ENCODE results near the gene SKIC3.
A peak's percentile ranks its signal among the peaks of the same experiment; 100 is the strongest.

SKIC3 gene

DNA sequence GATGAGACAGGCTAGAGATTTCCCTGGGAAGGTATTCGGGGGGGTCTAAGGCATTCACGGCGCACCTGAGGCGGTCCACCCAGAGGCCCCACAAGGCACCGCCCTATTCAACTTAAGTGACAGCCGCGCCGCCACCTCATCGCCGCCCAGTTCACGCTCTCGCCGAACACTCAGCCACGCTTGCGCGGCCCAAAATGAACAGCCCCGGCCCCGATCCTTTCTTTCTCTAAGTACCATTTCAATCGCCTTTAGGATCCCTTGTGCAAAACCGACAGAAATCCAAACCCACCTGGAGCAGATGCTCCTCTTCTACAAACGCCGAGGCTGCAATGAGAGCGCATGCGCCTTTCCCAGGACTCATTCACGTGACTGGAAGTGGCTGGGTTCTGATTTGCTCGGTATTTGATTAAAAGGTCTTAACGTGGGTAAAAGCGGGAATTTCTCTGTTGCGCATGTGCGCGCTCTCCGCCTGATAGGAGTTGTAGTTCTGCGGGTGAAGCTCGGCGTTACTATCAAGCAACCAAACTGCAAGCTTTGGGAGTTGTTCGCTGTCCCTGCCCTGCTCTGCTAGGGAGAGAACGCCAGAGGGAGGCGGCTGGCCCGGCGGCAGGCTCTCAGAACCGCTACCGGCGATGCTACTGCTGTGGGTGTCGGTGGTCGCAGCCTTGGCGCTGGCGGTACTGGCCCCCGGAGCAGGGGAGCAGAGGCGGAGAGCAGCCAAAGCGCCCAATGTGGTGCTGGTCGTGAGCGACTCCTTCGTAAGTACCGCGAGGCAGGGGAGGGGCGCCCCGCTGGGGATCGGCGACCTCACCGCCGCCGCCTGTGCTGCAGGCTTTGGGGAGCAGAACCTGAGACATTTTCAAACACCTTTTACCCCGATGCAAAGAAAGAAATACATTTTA, at the start of gene SKIC3, which contains the start of gene ARSK:
Gene SKIC3 (minus strand): TSS at position 331 of the 902 bp plus-strand sequence. CDS start 7,827 bp downstream, outside the sequence.
Gene ARSK (plus strand): TSS at position 455 of the 902 bp plus-strand sequence. CDS start 178 bp downstream, at position 633.
- DNase-seq (ENCODE audit: low read depth in 2 of 2) = peak; percentile 80 to 88

DNA sequence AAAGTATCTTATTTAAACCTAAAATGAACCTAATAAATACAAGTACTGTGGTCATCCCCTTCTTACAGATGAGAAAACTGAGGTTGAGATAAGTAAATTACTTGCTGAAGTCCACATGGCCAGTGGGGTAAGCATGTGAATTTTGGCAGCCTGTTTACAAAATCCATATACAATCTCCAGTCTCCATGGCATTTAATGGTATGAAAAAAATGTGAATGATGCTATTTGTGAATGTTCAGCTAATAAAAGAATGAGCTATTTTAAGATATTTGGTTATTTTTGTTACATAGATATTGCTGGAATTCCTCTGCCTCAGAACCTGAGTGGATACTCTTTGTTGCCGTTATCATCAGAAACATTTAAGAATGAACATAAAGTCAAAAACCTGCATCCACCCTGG, 45.8 kb upstream of the SKIC3 start:
- no peak for DNase-seq (ENCODE audit: low read depth in 2 of 2)

DNA sequence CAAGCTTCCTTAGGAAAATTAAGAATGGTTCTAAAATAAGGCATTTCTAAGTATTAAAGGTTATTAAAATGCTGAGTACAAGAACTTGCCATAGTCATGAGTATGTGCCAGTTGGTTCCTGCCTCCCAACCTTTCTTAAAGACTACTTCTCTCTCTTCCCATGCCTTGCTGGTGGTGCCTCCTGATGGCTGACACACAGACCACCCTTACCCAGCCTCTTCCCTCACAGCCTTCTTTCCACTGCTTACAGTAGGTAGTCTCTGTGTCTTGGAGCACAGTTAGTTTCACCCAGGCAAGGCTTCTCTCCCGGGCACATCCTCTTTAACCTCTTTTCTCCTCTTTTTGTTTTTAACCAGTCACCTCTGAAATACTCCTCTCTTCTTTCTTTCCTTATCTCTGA, 44.5 kb upstream of the SKIC3 start:
- no peak for DNase-seq (ENCODE audit: low read depth in 2 of 2)

DNA sequence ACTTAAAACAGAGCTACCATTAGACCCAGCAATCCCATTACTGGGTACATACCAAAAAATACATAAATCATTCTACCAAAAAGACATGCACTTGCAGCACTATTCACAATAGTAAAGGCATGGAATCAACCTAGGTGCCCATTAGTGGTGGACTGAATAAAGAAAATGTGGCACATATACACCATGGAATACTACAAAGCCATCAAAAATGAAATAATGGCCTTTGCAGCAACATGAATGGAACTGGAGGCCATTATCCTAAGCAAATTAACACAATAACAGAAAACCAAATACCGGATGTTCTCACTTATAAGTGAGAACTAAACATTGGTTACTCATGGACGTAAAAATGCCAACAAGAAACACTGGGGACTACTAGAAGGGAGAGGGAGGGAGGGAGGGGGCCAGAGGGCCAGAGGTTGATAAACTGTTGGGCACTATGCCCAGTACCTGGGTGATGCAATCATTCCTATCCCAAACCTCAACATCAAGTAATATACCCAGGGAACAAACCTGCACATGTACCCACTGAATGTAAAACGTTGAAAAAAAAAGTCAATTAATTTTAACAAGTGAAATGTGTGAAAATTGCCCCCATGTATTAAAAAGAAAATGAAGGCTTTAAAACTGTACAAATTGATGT, 40.6 kb upstream of the SKIC3 start:
- DNase-seq (ENCODE audit: low read depth in 2 of 2) = no peak

DNA sequence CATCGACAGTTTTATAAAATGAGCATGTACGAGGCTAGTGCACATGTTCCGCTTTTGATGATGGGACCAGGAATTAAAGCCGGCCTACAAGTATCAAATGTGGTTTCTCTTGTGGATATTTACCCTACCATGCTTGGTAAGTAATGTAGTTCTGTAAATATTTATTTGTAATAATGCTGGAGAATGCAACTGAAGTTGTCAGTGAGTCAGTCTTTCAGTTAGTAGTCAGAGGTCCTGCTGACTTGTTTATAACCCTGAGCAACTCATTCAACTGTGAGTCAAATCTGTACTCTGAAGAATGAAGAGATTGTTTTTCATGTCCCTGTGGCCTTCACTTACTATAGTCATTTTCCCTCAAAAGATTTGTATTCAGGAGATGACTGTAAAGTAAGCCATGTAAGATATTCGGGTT, 36.7 kb upstream of the SKIC3 start:
- no peak for DNase-seq (ENCODE audit: low read depth in 2 of 2)

DNA sequence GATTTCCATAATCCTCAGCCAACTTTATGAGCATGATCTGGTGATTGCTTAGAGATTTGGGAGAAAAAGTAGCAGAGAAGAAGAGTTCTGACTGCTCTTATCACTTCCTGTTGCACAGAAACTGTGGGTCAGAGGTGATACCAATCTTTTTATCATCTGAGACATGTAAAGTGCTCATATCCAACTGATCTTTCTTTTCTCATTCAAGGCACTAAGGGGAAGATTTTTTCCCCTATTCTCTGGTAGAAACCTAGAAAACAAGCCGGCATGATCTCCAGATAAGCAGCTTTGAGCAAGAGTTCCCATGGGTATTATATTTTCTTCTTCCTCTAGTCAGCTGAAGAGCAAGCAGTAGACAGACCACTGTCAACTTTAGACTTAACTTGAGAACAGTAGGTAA, 36.1 kb upstream of the SKIC3 start:
- no peak for DNase-seq (ENCODE audit: low read depth in 2 of 2)

GRCh38 chr5:95583992-95584391, 29.2 kb upstream of the SKIC3 start:
- no peak for DNase-seq (ENCODE audit: low read depth in 2 of 2)

DNA sequence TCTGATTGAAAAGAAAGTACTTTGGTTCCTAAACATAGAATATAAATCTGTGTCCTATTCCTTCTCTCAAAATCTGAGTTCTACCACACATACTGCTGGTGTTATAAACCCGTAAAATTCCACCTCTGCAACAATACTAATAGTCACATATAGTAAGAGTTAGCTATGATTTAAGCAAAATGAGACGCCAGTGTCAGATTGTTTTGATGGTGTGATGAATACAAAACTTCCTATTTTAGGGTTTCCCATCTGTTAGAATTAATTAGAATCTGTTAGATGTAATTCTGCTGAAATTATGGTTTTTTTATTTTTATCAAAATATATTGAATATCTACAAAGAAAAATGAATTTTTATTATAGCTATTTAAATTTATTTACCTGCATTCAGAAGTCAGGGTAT, 26.8 kb upstream of the SKIC3 start:
- no peak for DNase-seq (ENCODE audit: low read depth in 2 of 2)

- no peak for DNase-seq (ENCODE audit: low read depth in 2 of 2)
These were observed 17.2 kb upstream of the SKIC3 start for GRCh38 chr5:95572016-95572415.

DNA sequence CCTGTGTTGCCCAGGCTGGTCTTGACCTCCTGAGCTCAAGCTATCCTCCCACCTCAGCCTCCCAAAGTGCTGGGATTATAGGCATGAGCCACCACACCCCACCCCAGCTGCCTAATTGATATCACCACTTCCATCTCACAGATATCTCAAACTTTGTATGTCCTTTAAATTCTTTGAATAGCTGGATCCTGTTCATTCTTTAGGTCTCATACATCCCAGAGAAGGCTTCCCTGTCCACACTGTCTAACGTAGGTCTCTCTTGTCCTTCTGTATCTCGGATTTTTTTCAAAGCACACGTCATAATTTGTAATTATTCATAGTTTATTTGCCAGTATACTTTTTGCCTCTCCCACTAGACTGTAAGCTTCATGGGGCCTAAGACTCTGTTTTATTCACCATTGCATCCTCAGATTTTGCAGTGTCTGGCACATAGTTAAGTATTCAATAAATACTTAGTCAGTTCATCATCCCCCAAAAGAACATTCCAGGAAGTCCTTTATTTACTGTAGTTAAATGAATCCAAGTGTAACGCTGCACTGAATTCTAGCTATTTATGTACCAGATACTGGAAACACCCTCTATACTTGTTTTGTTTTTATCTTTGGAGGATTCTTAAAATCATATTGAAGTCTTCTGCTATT, 10.6 kb upstream of the SKIC3 start:
- DNase-seq (ENCODE audit: low read depth in 2 of 2) = no peak

- DNase-seq (ENCODE audit: low read depth in 2 of 2) = no peak
These were observed 9.7 kb upstream of the SKIC3 start for GRCh38 chr5:95564450-95564849.

DNA sequence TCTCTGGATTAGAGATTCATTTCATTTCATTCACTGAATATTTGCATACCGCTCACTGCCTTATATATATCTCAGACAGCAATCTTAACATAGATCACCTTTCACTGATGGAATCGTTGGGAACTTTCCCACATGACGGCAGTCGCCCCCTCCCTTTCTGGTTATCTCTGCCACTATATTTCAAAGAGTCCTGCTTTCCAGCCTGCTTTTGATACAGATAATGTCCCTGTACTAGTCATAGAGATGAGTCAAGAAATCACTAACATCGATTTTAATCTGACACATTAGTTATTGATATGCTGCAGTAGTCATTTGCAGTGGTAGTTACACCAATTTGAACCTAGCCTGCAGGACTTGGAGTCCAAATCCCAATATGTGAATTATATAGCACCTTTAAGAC, 8.6 kb upstream of the SKIC3 start:
- DNase-seq (ENCODE audit: low read depth in 2 of 2) = no peak

DNA sequence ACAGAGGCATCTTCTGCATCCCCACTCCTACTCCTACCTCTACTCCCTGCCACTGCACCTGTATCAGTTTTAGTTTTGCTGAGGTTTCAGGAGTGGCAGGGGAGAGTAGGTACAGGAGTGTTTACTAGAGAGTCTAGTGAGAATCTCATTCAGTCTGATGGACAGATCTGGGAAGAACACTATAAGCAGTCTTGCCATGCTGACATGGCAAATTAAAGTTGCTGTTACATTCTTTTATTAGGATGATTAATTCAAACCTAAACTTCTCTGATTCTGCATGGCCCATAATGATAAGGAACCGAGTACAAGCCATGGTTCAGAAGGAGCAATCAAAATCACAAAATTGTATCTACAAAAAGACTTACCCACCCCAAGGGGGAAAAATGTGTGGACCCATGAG, 7.5 kb upstream of the SKIC3 start:
- DNase-seq (ENCODE audit: low read depth in 2 of 2) = no peak

DNA sequence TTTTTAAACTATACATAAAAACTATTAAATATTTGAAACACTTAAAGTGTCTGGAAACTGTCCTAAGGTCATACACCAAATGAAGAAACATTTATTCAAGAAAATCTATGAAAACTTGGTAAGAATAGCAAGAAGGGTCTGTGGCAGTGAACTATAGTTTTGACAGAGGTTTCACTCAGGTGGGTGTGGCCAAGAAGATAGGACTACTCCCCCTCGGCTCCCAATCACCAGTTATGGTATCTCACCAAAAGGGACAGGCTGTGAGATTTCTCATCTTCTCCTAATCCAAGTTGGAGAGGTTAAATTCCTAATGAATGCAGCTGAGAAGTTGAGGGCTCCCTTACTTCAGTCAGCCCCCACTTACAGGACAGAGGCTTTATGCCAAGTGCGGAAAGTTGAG, 3.1 kb upstream of the SKIC3 start:
- DNase-seq (ENCODE audit: low read depth in 2 of 2) = no peak

- no peak for DNase-seq (ENCODE audit: low read depth in 2 of 2)
These were observed 776 bp upstream of the SKIC3 start for GRCh38 chr5:95555553-95555952.

DNA sequence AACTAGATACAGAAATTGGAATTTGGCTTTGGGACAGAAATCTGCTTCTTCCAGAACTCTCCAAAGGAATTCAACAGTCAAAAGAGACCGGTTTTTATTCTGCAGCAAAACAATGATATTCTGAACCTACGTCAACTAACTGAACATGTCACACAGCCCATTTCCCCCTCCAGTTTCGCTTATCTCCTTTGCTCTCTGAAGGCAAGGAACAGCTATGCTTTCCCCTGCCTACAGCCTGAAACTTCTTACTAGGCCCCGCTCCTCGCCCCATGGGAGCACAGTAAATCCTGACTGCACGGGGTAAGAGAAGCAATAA, 488 bp downstream of the SKIC3 start:
- no peak for DNase-seq (ENCODE audit: low read depth in 2 of 2)

GRCh38 chr5:95549030-95549429, 5.7 kb downstream of the SKIC3 start:
- no peak for DNase-seq (ENCODE audit: low read depth in 2 of 2)

- DNase-seq (ENCODE audit: low read depth in 2 of 2) = no peak
These were observed 11.6 kb downstream of the SKIC3 start for GRCh38 chr5:95543017-95543705.

DNA sequence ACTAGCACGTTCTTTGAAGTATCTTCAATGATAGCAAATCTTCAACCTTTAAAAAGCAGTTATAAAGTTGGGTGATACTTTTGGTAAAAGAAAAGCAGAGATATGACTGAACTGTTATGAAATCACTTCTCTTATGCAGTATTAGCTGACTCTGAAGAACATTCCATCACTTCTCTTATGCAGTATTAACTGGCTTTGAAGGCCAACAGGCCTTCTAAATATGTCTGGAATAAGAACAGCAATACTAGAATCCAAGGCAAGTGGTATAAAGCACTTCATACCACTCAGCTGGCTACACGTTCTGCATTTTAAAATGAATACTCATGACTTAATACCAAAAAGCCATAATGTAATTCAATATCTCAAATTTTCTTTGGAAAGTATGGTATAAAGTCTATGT, 17.3 kb downstream of the SKIC3 start:
- no peak for DNase-seq (ENCODE audit: low read depth in 2 of 2)

DNA sequence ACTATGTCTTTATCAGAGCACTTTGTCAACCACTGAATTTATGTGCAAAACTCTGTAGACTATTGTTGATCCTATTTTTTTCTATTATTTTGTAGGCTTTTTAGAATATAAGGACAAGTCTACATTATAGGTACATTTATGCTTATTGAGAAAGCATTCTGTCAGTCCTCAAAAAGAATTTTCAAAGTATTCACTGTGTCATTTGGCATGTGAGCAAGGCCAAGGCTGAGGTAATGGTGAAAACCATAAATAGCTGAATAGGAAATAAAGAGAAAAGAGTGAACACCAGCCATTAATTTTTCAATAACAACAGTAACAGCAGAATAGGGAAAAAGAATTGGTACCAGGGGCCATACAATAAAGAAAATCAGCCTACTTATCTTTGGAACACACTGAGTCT, 21.0 kb downstream of the SKIC3 start:
- DNase-seq (ENCODE audit: low read depth in 2 of 2) = no peak

GRCh38 chr5:95533106-95533505, 21.7 kb downstream of the SKIC3 start:
- no peak for DNase-seq (ENCODE audit: low read depth in 2 of 2)

DNA sequence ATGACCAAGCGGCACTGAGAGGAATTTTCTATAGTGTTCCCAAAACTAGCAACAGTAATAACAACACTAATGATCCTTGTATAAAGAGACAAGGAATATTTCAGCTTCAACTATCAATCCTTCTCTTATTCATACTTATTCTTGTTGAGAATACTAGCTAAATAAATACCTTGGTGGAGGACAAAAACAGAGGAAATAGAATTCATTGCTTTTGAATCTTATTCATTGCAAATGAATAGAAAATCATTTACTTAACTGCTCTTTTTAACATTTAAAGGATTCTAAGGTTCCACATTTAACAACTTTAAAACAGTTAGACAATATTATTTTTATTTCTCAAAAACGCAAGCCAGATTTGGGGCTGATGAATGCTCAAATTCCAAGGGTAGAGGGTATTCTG, 22.4 kb downstream of the SKIC3 start:
- DNase-seq (ENCODE audit: low read depth in 2 of 2) = no peak

Measured in activated CD8-positive, alpha-beta memory T cell treated with anti-CD3 and anti-CD28 coated beads for 4 hours (primary cell).